ENCODE measurements around the gene TTBK1. TPM values are rescaled to one million over a fixed set of nuclear protein-coding genes. Genes with fewer than 3 reads are reported as not detected.

TTBK1 gene
- polyA plus RNA-seq, 12 donors, result 0.05 to 0.15 (median 0.07) TPM; not detected in 4

- no peak for DNase-seq
Observed at GRCh38 chr6:43269273-43270007, 26.2 kb downstream of the TTBK1 start.

GRCh38 chr6:43271103-43271815 lies 28.0 kb downstream of the TTBK1 start:
- no peak for DNase-seq

DNA sequence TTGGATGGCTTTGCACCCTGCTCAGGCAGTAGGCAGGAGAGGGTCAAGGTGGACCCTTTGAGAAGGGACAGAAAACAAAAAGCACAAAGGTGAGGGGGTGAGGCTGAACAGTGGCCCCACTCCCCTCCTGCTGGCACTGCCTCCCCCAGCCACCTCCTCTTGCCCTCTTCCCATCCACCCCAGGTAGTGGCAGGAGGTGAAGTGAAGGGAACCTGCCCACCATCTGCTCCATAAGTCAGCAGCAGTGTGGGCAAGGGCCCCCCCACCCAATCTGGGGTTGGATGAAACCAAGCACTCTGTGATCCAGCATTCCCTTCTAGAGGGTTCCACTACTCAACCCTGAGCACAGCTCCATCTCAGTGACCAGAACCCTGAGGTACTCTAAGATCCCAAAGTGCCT lies 28.7 kb downstream of the TTBK1 start:
- DNase-seq, result no peak

DNA sequence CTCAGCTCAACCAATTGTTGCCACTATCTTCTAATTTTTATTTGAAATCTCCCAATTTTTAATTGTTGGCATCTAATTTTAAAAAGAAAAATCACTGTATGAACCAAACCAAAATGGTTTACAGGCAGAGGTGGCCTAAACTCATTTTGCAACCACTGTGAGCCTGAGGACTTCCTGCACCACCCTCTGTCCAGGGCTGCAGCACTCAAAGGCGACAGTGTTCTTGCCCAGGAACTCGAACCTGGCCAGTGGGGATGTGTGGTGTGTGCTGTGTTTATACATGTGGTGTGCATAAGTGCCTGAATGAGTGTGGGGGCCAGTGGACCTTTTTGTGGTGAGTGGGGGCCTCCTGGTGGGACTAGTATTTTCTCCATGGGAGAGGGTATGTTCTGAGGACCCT lies 30.4 kb downstream of the TTBK1 start:
- DNase-seq, result no peak

- DNase-seq, result no peak
Observed at GRCh38 chr6:43274127-43274915, 31.0 kb downstream of the TTBK1 start.

GRCh38 chr6:43274916-43275597 lies 31.8 kb downstream of the TTBK1 start:
- DNase-seq, result no peak

- DNase-seq, result no peak
Observed at GRCh38 chr6:43275801-43276576, 32.7 kb downstream of the TTBK1 start.

- no peak for DNase-seq
Observed at GRCh38 chr6:43276577-43277305, 33.5 kb downstream of the TTBK1 start.

GRCh38 chr6:43277306-43277642 lies 34.0 kb downstream of the TTBK1 start:
- DNase-seq, result no peak

GRCh38 chr6:43277643-43278523 lies 34.6 kb downstream of the TTBK1 start:
- DNase-seq, result no peak

- no peak for DNase-seq
Observed at GRCh38 chr6:43278524-43279078, 35.3 kb downstream of the TTBK1 start.

DNA sequence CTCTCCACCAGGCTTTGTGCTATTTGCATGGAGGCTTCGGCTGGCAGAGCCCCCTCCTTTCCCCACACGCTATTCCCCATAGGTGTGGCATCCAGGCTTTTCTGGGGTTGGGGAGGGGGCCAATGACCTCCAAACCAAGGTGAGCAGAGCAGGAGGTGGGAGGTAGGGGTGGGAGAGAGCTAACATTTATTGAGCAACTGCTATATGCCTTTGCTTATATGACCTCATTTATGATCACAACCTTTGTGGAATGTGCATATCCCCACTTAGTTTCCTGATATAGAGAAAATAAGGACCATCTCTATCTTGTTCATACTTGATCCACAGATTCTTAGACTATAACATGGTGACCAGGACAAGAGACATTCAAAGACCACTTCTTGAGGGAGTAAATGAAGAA lies 37.0 kb downstream of the TTBK1 start:
- DNase-seq, result no peak

DNA sequence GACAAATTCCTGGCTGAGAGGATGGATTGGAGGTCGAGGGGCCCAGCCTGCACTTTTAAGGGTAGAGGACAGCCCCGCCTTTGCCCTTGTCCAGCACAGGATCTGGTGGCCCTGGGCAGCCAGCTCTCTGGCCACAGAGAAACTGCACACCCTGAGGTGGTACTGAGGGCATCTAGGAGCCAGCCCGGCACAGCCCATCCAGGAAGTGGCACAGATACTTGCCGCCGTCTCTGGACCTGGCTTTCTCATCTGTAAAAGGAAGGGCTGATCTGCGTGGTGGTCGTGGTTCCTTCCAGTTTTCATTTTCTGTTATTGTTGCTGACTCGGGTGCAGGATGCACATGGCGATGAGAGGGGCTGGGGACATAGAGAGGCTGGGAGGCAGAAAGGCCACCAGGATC lies 38.8 kb downstream of the TTBK1 start:
- DNase-seq, result no peak

- DNase-seq, result no peak
Observed at GRCh38 chr6:43282636-43283513, 39.6 kb downstream of the TTBK1 start.

GRCh38 chr6:43283514-43283901 lies 40.2 kb downstream of the TTBK1 start:
- no peak for DNase-seq

GRCh38 chr6:43283905-43284304 lies 40.6 kb downstream of the TTBK1 start:
- no peak for DNase-seq

DNA sequence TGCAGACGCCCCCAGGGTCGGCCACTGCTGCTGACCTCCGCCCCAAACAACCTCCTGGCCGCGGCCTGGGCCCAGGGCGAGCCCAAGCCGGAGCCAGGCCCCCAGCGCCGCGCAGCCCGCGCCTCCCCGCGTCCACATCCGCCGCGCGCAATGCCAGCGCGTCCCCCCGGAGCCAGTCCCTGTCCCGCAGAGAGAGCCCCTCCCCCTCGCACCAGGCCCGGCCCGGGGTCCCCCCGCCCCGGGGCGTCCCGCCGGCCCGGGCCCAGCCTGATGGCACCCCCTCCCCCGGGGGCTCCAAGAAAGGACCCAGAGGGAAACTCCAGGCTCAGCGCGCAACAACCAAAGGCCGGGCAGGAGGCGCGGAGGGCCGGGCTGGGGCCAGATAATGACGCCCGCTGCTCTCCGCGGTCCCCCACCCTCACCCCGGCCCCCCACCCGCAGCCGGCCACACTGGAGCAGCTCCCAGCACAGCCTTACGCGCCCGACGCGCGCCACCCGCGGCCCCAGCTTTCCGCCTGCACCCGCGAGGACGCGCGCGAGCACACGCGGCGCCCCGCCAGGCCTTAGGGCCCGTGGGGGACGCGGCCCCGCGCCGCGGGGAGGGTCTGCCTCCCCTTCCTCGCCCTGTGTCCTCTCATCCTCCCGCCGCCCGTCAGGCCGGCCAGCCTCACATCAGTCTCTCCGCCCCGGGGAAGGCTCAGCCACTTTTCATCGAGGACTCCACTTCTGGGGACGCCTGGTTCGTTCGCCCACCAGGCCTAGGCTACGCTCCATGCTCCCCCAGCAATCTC lies 41.9 kb downstream of the TTBK1 start:
- DNase-seq, result no peak

Data from muscle of arm (tissue), 12 donors.